HuH-7 (cell line): ENCODE data around the gene TEAD4.

Experiments
- DNase-seq: peaks from one replicate; pipeline ENCODE4 v3.0.0; 2011; ENCODE audit warnings: low spot score

Gene TEAD4

DNA sequence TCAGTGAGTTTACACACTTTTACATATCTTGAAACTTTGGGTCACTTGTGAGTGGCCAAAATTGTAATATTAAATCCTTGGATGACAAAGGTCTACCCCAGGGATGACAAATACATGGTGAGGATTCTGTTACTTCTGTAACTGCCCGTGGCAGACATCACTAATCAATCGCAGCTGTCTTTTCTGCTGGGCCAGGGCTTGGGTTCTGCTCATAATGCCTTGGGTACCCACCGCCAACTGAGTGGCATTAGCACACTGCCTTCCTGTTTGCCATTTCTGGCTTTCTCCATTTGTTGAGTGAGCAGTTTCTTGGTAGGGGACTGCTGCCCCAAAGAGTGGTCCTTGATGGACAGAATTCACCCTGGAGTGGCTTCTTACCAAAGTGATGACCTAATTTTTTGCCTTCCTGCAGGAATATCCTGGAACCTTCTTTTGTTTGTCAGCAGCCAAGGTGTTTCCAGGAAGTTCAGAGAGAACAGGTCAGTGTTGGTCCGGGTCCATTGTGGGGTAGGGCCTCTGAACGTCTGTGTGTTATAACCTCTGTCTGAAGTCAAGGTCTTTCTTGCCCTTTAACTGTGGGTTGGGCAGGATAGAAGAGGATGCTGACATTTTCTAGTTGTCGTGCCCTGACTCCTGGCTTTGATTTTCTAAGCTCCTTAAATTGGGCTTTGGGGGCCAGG, 124.2 kb downstream of the TEAD4 start:
- no peak for DNase-seq

DNA sequence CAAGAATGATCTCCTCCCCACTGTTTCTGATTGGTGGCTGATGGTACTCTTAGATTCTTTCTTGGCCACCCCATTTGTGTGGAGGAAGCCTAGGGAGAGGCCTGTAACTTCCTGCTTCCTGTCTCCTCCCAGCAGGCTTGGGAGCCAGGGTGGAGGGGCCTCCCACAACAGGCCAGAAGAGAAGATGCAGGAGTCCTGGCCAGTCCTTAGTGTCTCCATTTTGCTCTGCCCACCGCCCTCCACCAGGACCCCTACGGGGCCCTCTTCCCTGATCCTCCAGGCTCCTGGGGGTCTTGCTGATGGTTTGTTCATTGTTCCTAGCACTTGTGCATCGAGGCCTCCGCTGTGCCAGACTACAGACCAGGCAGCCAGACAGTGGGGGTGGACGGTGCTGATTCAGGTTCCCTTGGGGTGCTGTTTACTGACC, 124.7 kb downstream of the TEAD4 start:
- DNase-seq, result no peak

DNA sequence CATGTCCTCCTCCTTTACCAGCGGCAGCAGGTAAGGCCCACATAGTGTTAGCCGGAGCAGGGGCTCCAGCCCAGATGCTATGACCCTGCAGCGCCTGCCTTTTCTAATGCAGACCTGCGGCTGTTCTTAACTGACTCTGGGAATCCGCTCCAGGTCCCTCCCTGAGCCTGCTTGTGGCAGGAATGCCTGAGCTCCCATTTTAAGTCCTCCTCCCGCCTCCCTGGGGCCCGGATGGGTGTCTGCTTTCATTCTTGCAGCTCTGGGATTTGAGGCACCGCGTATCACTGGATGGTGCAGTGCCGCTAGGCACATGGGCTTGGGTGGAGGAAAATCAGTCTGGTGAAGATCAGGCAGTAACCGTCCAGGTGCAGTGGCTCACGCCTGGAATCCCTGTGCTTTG, 125.5 kb downstream of the TEAD4 start:
- DNase-seq, result no peak

DNA sequence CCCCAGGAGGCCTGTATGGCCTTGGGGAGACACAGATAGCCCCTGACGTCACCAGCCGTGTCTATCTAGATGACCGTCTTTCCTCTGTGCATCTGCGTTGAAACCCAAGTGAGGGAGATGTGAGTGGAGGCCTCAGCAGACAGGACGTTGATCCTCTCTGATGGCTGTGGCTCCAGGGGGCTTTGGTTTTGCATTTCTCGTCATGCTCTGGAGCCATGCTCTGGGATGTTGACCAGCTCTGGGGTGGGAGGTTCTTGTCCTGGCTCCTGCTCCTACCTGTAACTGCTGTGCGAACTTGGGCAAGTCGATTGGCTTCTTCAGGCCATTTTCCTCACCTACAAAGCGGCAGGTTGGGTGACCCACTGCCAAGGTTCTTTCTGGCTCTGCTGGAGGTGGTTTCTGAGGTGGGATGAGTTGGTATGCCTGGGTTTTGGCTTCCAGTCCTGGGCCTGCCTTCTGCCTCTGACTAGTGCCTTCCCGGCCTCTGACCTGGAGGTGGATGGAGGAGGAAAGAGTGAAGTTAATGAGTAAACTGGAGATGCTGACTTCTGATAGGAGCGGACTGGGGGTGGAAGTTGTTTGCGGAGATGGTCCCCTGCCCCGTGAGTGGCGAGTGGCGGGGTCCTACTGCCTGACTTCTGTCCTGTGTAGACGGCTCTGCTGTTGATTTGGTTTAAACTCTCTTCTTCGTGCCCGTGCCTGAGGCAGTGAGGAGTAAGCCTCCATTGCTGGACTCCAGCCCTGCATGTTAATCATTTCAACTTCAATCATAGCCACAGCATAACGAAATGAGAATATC, 126.3 kb downstream of the TEAD4 start:
- peak; percentile 84 for DNase-seq

DNA sequence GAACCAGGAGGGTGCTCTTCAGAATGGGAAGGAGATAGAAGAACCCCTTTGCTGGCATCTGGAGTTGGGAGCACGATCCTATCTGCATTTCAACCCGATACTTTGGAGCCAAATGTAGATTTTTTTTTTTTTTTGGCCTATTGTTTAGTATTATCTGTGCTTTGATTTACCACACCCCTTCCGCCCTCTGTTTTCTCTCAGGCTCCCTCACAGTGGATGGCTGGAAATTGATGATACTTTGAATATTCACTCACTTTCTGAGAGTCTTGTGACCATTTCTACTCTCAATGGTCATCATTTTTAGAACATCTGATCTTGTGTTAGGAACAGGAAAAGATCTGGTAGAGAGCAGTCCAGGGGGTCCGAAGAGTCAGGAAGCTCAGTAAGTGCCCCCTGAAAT, 127.0 kb downstream of the TEAD4 start:
- no peak for DNase-seq

DNA sequence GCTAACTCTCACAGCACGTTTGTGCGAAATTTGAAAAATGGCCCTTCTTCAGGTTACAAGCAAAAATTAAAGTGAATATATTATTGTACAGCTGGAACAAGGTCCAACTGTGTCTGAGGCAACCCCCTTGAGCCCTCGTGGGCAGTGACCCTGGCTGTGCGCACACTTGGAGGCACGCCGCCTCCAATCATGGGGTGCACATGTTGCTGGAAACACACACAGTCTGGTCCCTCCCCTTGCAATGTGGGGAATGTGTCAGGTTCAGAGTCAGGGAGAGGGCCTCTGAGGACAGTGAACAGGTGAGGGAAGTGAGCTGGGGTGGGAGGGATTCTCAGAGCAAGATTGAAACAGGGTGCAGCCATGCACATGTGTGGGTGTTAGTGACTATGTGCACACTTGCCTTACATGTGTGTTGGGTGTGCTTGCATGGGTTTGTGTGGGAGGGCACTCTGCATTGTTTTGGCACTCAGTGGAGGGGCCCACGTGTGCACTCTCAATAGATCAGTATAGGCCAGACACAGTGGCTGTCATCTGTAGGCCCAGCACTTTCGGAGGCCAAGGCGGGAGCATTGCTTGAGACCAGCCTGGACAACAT, 127.6 kb downstream of the TEAD4 start:
- no peak for DNase-seq

DNA sequence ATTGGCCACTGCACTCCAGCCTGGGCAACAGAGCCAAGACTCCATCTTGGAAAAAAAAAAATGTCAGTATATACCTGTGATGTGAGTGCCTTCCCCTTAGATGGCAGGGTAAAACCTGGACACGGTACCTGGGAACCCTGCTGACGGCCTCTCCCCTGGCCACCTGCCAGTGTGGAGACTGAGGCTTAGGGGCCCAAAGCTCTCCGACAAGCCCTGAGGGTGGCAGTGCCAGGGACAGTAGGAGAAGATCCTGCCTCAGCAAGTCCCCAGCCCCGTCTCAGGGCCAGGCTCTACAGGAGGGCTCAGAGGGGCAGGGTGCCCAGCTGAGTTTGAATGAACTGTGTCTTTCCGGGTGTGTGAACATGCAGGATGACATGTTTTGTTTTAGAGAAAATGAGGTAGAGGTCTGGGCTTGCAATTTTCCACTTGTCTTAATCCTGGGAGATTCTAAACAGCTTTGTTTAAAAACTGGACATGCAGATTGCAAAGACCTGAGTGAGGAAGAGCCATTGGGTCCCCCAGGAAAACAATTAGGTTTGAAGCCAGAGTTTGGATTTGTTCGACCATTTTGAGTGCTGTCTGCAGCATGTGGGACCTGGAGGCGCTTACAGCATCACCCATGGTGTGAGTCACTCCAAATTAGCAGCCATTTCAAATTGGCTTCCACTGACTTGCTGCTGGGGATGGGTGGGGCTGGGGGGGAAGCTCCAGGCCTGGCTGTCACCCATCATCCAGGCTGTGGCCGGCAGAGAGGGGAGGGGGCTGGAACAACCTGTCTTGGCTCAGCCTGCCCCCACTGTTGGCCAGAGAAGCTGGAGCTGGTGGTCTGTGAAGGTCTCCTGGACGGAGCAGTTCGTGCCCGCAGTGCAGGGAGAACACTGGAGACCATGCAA, 128.8 kb downstream of the TEAD4 start:
- no peak for DNase-seq

DNA sequence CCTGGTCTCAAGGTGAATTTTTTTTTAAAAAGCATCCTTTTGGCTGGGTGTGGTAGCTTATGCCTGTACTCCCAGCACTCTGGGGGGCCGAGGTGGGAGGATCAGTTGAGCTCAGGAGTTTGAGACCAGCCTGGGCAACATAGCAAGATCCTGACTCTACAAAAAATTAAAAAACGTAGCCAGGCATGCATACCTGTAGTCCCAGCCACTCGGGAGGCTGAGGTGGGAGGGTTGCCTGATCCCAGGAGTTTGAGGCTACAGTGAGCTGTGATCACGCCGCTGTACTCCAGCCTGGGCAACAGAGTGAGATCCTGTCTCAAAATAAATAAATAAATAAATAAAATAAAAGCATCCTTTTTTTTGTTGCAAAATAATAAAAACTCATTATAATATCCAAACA, 130.4 kb downstream of the TEAD4 start:
- DNase-seq, result no peak
